NK-92 (cell line): Measurements from ENCODE around the gene VAC14.

Source experiments
- DNase-seq: peaks from one replicate; lab custom pipeline; 2025; ENCODE audit not compliant: unreplicated experiment; lab: John Stamatoyannopoulos, UW

Gene VAC14

DNA sequence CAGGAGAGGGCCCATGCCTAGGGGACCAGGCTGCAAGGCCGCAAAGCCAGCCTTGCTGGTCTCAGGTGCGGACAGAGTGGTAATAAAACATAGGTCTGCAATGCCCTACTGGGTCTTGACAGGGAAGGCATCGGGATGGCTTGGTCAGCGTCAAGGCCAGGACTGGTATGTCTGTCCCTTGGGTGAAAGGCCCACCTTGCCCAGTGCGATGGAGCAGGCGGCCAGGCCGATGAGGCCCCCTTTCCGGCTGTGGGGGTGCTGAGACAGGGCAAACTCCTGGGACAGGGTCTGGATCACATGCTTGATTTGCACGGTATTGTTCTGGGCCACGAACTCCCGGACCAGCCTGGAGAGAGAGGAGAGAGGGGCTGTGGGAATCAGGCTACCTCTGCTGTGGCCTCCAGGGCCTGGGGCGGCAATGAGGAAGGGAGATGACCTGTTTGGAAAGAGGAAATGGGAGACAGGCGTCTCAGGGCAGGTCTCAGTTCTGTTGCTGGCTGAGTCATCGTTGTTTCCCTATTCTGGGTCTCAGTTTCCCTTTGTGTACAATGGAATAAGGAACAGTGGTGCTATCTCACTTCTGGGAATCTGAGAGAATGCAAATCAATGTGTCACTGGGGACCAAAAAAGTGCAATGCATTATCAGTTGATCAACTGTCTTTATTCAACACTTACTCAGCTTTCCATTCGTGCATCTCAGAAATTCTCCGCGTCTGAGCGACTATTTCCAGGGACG, 14.8 kb downstream of the VAC14 start:
- no peak for DNase-seq

DNA sequence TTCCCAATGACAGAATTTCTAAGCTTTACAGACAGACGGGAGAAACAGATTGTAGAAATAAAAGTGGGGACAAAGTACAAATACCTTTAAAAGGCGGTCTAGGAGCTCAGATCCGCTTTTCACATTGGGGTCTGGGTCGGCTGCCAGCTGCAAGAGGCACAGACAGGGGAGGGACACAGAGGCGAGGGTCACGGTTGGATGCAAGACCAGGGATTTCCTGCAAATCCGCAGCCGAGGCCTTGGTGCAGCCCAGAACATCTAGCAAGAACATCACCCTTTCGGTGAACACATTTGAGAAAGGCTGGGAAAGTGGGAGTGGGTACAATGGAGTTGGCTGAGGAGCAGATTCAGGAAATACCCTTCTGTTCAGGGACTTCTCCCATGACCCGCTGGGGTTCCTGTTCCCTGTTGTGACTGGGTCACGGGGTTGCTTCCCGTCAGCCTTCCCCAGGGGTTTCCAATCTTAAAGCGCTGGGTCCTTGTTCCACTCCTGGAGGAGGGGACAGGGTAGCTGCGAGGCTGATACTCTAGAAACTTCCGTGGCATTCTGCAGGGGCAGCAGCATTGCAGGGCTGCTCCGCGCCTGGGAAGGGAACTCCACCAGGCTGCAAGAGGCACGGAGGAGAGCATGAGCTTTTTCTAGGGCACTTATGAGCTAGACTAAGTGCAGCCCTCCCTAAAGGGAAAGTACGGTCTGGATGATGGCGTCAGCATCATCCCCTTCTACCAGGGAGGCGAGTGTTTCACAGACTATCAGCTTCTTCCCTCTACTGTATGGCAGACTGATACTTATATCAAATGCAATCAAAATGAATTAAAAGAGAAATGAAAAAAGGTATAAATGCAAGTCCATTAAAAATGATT, 16.0 kb downstream of the VAC14 start:
- DNase-seq: no peak

DNA sequence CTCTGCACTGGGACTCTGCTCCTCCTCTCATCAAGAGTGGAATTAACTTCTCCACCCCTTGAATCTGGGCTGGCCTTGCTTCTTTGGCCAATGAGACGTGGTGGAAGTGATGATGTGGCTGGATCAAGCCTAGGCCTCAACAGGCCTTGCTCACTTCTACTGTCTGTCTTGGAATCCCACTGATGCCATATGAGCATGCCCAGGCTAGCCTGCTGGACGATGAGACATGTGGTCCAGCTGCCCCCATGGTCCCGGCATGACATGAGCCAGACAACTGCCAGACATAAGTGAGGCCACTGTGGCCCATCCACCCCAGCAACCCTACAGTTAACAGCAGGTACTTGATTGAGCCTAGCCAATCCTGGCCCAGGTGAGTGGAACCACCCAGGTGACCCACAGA, 18.7 kb downstream of the VAC14 start:
- DNase-seq: no peak

DNA sequence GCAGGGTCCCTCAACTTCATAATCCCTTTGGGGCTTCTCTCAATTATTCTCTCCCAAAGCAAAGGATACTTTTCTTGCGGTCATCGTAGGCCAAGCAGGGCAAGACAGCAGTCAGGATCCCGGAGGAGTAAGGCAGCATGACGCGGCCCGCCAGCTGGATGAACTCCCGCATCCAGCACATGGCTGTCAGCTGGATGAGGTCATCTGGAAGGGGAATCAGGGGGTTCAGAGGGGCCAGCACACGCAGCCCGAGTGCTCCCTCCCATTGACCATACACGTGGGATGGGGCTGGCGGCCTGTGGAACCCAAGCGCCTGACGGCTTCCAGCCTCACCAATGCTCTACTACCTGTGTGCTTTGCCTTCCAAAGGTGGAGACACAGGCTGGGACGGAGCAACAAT, 19.2 kb downstream of the VAC14 start:
- DNase-seq: no peak

DNA sequence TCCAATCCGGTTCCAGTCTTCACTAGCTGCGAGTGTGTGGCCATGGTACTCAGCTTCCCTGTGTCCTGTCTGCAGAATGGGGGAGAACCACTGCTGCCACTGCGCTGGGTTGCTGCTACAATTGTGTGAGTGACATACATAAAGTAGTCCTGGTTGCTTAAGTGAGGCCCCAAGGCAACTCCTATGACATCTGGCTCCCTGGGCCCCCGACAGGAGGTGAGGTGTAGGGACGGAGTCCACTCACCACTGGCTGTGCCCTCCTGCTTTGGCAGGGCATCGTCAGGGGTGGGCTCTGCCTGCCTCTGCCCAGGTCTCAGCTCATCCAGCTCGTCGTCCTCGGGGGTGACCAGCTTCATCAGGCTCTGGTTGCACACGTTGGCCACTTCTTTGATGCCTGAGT, 20.4 kb downstream of the VAC14 start:
- no peak for DNase-seq

DNA sequence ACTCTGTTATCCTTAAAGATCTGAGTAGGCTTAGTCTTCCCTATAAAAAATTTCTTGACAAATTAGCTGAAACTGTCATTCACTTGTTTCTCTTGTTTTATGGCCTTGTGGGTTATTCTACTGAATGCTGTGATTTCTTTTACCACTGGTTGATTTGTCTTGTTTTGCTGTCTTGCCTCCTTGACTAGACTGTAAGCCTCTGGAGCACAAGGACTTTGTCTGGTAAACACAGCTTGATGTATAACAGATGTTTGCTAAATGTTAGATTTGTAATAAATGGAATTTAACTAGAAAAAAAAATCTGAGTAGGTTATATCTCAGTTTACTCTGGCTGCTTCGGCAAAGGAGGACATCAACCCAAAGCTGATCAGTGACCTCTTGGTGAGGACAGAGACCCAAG, 21.6 kb downstream of the VAC14 start:
- DNase-seq: no peak

DNA sequence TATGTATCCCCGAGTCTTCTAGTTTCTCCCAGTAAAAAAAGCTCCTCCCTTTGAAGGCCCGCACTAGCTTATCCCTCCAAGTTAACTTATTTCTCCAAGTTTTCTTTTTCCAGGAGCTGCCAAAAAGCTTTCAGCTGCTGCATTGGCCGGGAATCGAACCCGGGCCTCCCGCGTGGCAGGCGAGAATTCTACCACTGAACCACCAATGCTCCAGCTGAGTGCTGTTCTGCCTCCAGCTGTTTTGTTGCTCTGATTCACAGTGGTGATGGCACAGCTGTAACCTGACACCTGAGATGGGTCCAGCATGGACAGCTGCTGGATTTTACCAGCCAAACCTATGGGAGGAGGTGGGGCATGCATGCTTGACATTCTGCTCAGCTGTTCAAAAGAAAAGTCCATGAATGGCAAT, 22.1 kb downstream of the VAC14 start:
- no peak for DNase-seq

DNA sequence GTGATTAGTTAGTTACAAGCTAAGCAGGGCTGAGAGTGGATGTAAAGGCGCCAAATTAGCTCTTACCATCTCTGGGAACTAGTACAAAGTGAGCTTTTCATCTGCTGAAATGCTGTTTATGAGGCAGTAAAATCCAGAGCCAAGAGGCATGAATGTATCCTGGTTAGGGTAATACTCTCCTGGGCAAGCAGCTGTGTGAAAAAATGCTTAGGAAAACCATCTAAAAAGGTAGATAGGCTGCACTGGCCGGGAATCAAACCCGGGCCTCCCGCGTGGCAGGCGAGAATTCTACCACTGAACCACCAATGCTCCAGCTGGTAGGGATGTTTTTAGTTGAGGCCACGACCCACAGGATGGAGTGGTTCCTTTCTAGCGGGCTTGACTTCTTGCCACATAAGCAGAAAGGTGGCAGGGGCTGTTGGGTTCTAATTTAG, 23.0 kb downstream of the VAC14 start:
- no peak for DNase-seq

DNA sequence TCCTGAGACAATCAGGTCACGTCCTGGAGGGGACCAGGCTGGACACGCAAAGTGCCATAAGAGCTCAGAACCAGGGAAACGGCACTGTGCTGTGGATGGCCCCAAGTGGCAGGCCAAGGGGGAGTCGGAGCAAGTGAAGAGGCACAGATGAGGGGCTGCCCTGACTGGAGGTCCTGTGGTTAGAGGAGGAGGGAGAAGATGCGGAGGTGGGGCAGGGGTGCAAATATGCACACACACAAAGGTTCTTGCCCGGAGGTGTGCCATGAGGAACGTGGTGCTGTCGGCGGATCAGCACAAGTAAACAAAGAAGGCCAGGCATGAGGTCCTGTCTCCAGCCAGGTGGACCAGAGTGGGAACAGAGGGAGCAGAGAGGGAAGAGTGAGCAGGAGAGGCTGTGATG, 23.5 kb downstream of the VAC14 start:
- DNase-seq: no peak

DNA sequence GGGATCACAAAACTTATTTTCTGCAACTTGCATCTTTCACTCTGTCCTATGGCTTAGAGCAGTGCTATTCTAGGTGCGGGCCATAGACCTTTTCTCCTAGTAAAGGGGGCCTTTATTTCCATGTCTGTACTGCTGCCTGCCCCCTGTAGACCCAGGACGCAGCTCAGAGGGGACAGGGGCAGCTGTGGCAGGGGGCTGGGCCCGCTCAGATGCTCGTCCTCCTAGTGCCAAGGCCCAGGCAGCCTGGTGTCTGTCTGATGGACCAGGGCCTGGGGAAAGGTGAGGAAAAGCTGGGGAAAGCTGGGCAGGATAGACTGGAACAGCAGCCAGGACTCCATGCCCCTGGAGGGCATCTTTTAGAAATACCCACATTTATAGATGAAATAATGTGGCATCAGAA, 25.6 kb downstream of the VAC14 start:
- no peak for DNase-seq

DNA sequence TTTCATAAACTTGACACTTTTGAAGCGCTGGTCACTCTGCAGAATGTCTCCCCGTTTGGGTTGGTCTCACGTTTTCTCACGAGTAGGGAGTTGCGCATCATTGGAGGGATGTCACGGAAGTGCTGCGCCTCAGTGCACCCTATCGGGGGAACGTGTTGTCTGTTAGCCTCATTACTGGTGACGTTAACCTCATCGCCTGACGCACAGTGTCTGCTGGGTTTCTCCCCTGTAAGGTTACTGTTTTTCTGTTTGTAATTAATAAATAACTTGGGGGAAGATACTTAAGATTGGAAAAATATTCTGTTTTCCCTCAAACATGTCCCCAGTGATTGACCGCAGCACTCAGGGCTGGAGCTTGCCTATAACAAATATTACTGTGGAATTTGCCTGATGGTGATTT, 26.7 kb downstream of the VAC14 start:
- no peak for DNase-seq

DNA sequence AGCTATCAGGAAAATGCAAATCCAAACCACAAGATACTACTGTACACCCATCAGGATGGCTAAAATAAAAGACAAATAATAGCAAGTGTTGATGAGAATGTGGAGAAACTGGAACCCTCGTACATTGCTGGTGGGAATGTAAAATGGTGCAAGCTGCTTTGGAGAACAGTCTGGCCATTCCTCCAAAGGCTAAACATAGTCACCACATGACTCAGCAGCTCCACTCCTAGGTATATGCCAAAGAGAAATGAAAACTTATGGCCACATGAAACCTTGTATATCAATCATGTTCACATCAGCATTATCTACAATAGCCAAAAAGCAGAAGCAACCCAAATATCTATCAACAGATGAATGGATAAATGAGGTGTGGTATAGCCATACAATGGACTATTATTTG, 28.5 kb downstream of the VAC14 start:
- DNase-seq: no peak

DNA sequence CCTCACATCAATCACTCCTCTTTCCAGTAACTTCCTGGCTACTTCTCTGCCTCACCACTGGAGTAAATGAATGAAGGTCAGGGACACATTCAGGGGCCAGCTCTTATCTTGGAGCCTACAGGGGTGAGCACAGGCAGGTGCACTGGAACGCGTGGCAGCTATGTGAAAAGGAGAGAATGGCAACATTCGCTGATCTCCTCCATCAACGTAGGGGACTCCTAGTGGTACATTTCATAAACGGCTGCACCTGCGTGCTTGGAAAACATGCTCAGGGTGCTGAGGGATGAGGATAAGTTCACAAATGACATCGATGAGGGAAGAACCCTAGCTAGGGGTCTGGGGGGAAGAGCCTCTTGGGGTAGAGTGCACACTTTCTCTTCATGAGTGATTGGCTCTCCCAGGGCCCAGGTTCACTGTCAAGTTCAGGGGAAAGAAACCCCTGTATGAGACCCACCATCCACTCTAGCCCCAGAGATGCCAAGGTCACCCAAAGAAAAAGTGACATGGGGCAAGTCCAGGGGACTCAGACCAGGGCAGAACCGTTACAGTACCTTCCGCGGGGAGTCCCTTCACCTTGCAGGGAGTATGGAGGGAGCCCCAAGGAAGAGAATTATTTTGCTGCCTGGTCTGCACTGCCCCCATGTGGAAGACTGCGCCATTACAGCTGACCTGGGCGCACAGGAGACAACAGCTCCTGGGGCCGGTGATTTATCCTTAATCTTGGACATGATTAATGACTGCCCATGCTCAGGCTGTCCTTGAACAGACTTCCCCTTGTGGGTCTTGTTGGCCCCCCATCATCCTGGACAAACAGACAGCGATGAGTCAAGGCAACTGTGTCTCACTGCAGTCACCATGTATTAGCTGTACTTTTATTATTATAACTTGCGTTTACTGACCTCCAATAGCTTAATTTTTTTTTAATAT, 30.1 kb downstream of the VAC14 start:
- DNase-seq: no peak

DNA sequence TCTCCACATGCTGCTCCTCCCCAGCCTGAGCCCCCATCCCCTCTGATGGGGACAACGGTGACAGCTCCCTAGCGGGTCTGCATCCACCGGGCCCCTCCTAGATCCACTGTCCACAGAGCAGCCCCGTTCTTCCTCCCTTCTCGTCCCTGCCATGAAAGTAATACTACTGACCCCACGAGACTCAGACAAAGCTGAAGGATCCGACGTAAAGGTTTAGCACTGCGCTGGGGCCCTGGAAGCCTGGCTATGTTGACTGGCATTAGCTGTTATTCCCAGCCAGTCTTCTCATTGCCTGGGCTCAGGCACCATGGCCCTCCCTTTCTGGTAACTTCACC, 30.7 kb downstream of the VAC14 start:
- DNase-seq: no peak

DNA sequence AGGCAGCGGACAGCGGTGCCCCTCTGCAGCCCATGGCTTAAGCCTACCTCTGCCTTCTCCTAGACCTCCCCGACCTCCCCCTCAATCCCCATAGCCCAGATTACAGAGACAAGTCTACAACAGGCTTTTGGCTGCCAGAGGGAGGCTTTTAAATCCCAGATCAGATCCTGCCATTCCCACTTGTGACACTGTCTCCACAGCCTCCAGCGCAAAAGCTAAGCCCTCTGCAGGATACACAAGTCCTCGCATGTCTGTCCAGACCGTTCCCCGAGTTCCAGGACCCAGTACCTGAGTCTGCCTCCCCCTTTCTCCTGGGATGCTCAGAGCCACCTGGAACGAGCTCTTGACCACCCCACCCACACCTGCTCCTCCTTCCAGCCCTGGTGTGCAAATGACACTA, 31.2 kb downstream of the VAC14 start:
- DNase-seq: no peak

DNA sequence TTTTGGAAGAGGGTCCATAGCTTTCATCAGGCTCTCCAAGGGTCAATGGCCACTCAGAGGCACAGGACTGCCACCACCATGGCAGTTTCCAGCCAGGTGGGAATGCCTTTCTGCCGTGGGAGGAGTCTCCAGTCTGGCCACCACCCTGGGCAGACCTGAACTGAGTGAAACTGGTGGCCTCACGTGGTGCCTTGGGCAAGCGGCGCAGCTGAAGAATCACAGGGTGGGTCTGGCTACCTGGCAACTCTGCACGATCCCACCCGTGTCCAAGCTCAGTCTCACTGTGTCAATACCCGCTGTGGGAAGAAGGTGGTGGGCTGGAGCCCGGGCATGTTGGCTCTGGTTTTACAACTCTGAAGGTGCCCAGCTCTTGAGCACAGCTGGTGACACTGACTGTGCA, 31.8 kb downstream of the VAC14 start:
- no peak for DNase-seq

DNA sequence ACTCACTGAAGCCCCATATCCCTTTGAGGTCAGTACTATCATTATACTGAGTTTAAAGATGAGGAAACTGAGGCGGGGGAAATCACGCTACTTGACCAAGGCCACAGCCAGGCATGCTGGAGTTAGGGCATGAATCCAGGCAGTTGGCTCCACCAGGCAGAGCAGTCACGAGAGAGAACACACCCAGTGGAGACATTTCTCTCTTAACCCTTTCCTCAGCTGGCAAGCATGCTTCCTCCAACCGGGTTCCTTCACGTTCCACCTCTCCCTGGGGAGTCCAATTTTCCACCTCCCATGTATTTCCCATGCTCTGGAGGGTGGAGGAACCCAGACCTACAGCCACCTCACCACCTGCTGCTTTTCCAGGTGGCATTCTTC, 32.8 kb downstream of the VAC14 start:
- DNase-seq: no peak

DNA sequence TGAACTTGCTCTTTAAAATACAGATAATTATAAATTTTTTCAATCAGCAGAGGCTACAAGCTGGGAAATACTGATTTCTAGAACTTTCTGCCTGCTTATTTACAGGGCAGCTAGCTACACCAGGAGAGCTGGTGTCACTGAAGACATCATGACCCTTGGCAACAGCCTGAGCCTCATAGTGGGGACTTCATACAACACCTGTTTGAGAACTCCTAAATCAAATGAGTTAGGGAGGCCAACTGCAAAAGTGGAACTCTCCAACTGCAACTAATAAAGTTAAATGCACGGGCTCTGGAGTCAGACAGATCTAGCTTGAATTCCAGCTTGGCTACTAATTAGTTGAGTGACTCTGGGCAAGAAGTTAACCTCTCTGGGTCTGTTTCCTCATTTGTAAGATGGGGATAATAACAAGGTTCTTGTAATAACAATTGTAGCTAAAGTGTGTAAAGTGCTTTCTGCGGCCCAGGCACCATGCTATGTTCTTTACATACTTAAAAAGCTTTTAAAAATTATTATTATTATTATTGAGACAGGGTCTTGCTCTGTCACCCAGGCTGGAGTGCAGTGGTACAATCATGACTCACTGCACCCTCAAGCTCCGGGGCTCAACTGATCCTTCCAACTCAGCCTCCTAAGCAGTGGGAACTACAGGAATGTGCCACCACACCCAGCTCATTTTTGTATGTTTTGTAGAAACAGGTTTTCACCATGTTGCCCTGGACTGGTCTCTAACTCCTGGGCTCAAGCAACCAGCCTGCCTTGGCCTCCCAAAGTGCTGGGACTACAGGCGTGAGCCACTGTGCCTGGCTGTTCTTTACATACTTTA, 33.4 kb downstream of the VAC14 start:
- no peak for DNase-seq

DNA sequence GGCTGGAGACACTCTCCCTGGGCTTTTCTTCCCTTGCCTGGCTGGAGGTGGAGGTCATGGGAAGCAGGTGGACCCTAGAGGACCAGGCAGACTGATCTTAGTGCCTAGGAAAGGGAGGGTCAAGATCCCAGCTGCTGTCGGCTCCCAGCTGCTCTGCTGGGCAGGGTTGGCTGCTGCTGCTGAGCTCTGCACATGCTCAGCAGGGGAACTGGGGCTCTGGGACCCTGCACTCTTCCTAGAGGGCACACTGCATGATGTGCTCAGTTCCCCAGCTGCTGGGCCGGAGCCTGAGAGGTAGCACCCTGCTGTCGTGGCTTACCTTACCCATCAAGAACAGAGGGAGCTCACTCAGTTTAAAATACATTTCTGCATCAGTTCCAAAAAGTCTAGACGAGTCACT, 34.3 kb downstream of the VAC14 start:
- no peak for DNase-seq

DNA sequence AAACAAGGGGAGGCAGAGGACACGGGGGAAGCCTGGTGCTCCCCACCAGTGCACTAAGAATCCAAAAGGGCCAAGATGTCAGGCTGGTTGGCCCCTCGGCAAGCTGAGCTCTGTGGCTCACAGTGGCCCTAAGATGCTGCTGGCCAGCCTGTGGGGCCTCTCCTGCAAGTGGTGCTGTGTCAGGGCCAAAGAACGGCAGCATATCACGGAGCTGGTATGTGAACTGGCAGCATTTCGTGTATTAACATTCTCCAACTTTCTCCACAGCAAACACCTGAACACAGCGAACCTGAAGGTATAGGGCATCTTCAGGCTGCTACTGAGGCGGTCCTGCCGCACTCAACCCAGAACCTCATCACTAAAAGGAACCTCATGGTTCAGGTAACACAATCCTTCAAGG, 34.8 kb downstream of the VAC14 start:
- no peak for DNase-seq

DNA sequence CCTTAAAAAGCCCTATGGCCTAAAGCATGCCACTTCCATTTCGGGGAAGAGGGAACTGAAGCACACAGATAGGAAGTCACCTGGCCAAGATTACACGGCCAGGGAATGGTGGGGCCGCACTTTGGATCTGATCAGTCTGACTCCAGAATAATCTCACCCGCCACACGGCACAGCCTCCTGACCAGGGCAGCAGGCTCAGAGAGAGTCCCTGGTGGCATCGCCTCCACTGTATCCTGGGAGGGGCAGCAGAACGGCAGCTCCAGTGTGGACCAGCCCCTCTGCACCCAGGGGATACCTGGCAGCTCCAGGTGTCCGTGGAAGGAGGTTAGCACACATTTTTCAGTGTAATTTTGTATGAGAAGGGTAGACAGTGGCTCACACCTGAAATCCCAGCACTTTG, 35.5 kb downstream of the VAC14 start:
- no peak for DNase-seq
